Mesendoderm (in vitro differentiated cells): ENCODE measurements around the gene POGZ.
"Not testable (repeated sequence)": the region's sequence is repeated elsewhere in the genome, so short reads cannot be mapped to it uniquely, and the experiment has no call there.

Experiments
- DNase-seq: peaks from one replicate; pipeline ENCODE4 v3.0.0; 2013
- H2AK5ac ChIP-seq: 2 replicates; pipeline ENCODE4 v1.6.1; 2013; ENCODE audit warnings: low read length, inconsistent platforms
- H2BK120ac ChIP-seq: 2 replicates; pipeline ENCODE4 v1.6.1; 2013; ENCODE audit warnings: low read depth, mild to moderate bottlenecking, low read length, moderate library complexity, mixed read lengths
- H2BK15ac ChIP-seq: replicated peaks from 2 replicates; pipeline ENCODE4 v1.6.1; 2013; ENCODE audit warnings: low read depth, mild to moderate bottlenecking, moderate library complexity
- H2BK5ac ChIP-seq: 2 replicates; pipeline ENCODE4 v1.6.1; 2013; ENCODE audit warnings: low read length, inconsistent platforms
- H3K18ac ChIP-seq: 2 replicates; pipeline ENCODE4 v1.6.1; 2013; ENCODE audit warnings: mild to moderate bottlenecking, low read length, mixed read lengths
- H3K23ac ChIP-seq: one replicate; pipeline ENCODE4 v1.6.1; 2013; ENCODE audit warnings: low read length
- H3K27ac ChIP-seq: 2 replicates; pipeline ENCODE4 v1.5.1; 2013; ENCODE audit warnings: low read depth, mild to moderate bottlenecking, inconsistent platforms, low read length, moderate library complexity
- H3K27me3 ChIP-seq: 2 replicates; pipeline ENCODE4 v1.6.1; 2013; ENCODE audit warnings: low read length, control low read depth, mild to moderate bottlenecking, inconsistent platforms; ENCODE audit not compliant: insufficient read depth, poor library complexity
- H3K36me3 ChIP-seq: 2 replicates; pipeline ENCODE4 v1.6.1; 2013; ENCODE audit warnings: low read length, inconsistent platforms; ENCODE audit not compliant: control insufficient read depth, insufficient read depth
- H3K4ac ChIP-seq: one replicate; pipeline ENCODE4 v1.6.1; 2013; ENCODE audit warnings: low read depth, mild to moderate bottlenecking, low read length, moderate library complexity
- H3K4me1 ChIP-seq: 2 replicates; pipeline ENCODE4 v1.6.1; 2013; ENCODE audit warnings: low read depth, low read length, inconsistent platforms; ENCODE audit not compliant: control insufficient read depth
- H3K4me2 ChIP-seq: 2 replicates; pipeline ENCODE4 v1.6.1; 2013; ENCODE audit warnings: low read length
- H3K4me3 ChIP-seq: 2 replicates; pipeline ENCODE4 v1.5.1; 2013; ENCODE audit warnings: mild to moderate bottlenecking, low read length
- H3K56ac ChIP-seq: one replicate; pipeline ENCODE4 v1.6.1; 2013; ENCODE audit warnings: low read length
- H3K79me1 ChIP-seq: 2 replicates; pipeline ENCODE4 v1.6.1; 2013; ENCODE audit warnings: low read length, inconsistent platforms
- H3K79me2 ChIP-seq: 2 replicates; pipeline ENCODE4 v1.6.1; 2013; ENCODE audit warnings: mild to moderate bottlenecking, low read length; ENCODE audit not compliant: control insufficient read depth, insufficient read depth
- H3K9ac ChIP-seq: 2 replicates; pipeline ENCODE4 v1.6.1; 2013; ENCODE audit warnings: low read length, inconsistent platforms
- H4K5ac ChIP-seq: one replicate; pipeline ENCODE4 v1.6.1; 2013; ENCODE audit warnings: low read length
- H4K8ac ChIP-seq: one replicate; pipeline ENCODE4 v1.6.1; 2013; ENCODE audit warnings: low read depth, mild to moderate bottlenecking, control low read depth, low read length, moderate library complexity
- WGBS: extraction: QIAGEN DNeasy Blood & Tissue Kit; methylation state at CpG from one replicate; pipeline ENCODE4 v1.1.7; 2013; ENCODE audit warnings: low lambda C conversion rate, missing lambda C conversion rate; ENCODE audit not compliant: insufficient coverage; ENCODE audit errors: extremely low coverage; 5-methylcytosine and 5-hydroxymethylcytosine counted together

The POGZ gene

DNA sequence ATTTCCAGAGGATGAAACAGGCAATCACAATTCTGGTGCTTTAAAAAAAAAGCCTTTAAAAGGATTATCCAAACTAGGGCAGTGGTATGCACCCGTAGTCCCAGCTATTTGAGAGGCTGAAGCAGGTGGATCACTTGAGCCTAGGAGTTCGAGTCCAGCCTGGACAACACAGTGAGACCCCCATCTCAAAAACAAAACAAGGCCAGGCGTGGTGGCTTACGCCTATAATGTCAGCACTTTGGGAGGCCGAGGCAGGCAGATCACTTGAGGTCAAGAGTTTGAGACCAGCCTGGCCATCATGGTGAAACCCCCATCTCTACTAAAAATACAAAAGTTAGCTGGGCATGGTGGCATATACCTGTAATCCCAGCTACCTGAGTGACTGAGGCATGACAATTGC, 25.5 kb downstream of the POGZ start:
- not testable (repeated sequence) for DNase-seq, H2BK15ac ChIP-seq, H2AK5ac ChIP-seq, H2BK120ac ChIP-seq, H3K36me3 ChIP-seq, H3K27me3 ChIP-seq, H4K5ac ChIP-seq, H3K4me1 ChIP-seq, H3K79me1 ChIP-seq, H3K27ac ChIP-seq, H3K4me3 ChIP-seq, H4K8ac ChIP-seq, H3K23ac ChIP-seq, H3K4me2 ChIP-seq, H3K56ac ChIP-seq, H3K9ac ChIP-seq, H3K18ac ChIP-seq, H3K4ac ChIP-seq, H2BK5ac ChIP-seq
- H3K79me2 ChIP-seq = peaks cover 28% of the 10 kb centered on the region
- WGBS = no CpG with 5 or more reads among the region's 5 CpGs

DNA sequence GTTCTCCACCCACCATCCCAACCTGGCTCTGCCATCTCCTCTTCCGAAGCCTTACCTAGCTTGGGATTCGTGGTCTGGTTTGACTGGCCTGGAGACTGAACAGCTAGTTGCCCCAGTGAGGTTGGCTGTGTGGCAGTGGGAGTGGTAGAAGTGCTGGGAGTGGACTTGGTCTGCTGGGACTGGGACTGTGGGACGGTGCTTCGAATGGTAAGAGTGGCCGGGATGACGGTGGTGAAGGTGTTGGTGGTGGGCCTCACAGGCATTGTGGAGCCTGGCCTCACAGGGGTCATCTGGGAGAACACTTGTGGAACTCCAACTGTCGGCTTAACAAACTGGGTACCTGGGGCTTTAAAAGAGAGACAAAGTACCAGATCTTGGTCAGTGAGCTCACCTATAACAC, 31.2 kb downstream of the POGZ start:
- no peak overlapping the region for H2BK5ac ChIP-seq
- no peak overlapping the region for H4K5ac ChIP-seq
- peak overlapping the region; percentile 60 for H3K27ac ChIP-seq
- no peak overlapping the region for H3K23ac ChIP-seq
- peaks cover 7% of the 10 kb centered on the region for H3K79me1 ChIP-seq
- H2AK5ac ChIP-seq = no peak overlapping the region
- no peak overlapping the region for H3K4me3 ChIP-seq
- no peak overlapping the region for H3K4ac ChIP-seq
- H3K56ac ChIP-seq = no peak overlapping the region
- H3K18ac ChIP-seq = no peak overlapping the region
- WGBS = no CpG with 5 or more reads among the region's 7 CpGs
- H3K36me3 ChIP-seq = peaks cover 11% of the 10 kb centered on the region
- H4K8ac ChIP-seq = no peak overlapping the region
- H3K4me1 ChIP-seq = no peaks in the 10 kb centered on the region
- peaks cover 5% of the 10 kb centered on the region for H3K79me2 ChIP-seq
- no peaks in the 10 kb centered on the region for H3K27me3 ChIP-seq
- DNase-seq = no peak
- no peak overlapping the region for H3K4me2 ChIP-seq
- no peak overlapping the region for H3K9ac ChIP-seq
- H2BK15ac ChIP-seq = no peak overlapping the region
- H2BK120ac ChIP-seq = no peak overlapping the region

DNA sequence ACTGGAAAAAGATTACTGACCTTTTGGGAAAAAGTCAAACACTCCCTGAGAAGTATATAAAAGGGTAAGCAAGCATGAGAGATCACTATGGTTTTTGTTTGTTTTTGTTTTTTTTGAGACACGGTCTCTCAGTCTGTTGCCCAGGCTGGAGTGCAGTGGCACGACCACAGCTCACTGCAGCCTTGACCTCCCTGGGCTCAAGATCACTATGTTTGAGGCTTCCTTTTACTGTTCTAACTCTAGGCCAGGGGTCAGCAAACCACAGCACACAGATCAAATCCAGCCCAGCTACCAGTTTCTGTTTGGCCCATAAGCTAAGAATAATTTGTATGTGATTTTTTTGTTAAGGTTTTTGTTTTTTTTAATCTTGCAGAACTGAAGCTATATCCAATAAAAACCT, 34.2 kb downstream of the POGZ start:
- WGBS = no CpG with 5 or more reads among the region's 2 CpGs
- no peak overlapping the region for H3K4me3 ChIP-seq
- no peak overlapping the region for H2BK15ac ChIP-seq
- H4K8ac ChIP-seq = no peak overlapping the region
- H2AK5ac ChIP-seq = no peak overlapping the region
- H3K79me1 ChIP-seq = peaks cover 6% of the 10 kb centered on the region
- DNase-seq = no peak
- no peaks in the 10 kb centered on the region for H3K79me2 ChIP-seq
- peaks cover 11% of the 10 kb centered on the region for H3K36me3 ChIP-seq
- no peak overlapping the region for H3K4ac ChIP-seq
- no peak overlapping the region for H4K5ac ChIP-seq
- no peak overlapping the region for H2BK120ac ChIP-seq
- no peaks in the 10 kb centered on the region for H3K27me3 ChIP-seq
- H3K9ac ChIP-seq = no peak overlapping the region
- no peaks in the 10 kb centered on the region for H3K4me1 ChIP-seq
- H3K4me2 ChIP-seq = no peak overlapping the region
- H3K23ac ChIP-seq = no peak overlapping the region
- H3K56ac ChIP-seq = no peak overlapping the region
- H3K27ac ChIP-seq = no peak overlapping the region
- H3K18ac ChIP-seq = no peak overlapping the region
- H2BK5ac ChIP-seq = no peak overlapping the region

DNA sequence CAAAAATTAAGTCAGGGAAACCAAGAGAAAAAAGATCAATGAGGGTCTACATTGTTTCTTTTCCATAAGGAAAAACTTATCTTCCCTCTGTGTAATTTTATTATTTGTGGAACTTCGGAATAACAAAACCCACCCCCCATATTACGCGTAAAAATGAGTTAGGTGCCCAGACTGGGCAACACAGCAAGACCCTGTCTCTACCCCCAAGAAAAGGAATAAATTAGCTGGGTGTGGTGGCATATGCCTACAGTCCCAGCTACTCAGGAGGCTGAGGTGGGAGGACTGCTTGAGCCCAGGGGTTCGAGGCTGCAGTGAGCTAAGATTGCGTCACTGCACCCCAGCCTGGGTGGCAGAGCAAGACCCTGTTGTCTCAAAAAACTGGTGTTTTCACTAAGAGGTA, 39.5 kb downstream of the POGZ start:
- no peak overlapping the region for H3K4me3 ChIP-seq
- no peaks in the 10 kb centered on the region for H3K79me2 ChIP-seq
- peaks cover 4% of the 10 kb centered on the region for H3K36me3 ChIP-seq

DNA sequence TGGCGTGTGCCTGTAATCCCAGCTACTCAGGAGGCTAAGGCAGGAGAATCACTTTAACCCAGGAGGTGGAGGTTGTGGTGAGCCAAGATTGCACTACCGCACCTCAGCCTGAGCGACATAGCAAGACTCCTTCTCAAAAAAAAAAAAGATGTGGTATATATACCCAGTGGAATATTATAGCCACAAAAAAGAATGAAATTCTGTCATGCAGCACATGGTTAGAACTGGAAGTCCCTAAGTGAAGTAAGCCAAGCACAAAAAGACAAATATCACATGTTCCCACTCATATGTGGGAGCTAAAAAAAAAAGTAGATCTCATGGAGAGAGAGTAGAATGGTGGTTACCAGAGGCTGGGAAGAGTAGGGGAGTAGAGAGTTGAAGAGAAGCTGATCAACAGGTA, 41.2 kb downstream of the POGZ start:
- H3K4ac ChIP-seq = no peak overlapping the region
- no peak overlapping the region for H3K27ac ChIP-seq
- H2BK120ac ChIP-seq = no peak overlapping the region
- DNase-seq = no peak
- no peaks in the 10 kb centered on the region for H3K4me1 ChIP-seq
- H3K4me2 ChIP-seq = no peak overlapping the region
- no peak overlapping the region for H3K18ac ChIP-seq
- no peaks in the 10 kb centered on the region for H3K79me1 ChIP-seq
- no CpG with 5 or more reads among the region's 3 CpGs for WGBS
- no peaks in the 10 kb centered on the region for H3K27me3 ChIP-seq
- H4K8ac ChIP-seq = no peak overlapping the region
- no peak overlapping the region for H4K5ac ChIP-seq
- no peak overlapping the region for H2BK15ac ChIP-seq
- H3K79me2 ChIP-seq = no peaks in the 10 kb centered on the region
- peaks cover 1% of the 10 kb centered on the region for H3K36me3 ChIP-seq
- H2BK5ac ChIP-seq = no peak overlapping the region
- no peak overlapping the region for H3K9ac ChIP-seq
- H3K56ac ChIP-seq = no peak overlapping the region
- H3K4me3 ChIP-seq = no peak overlapping the region
- no peak overlapping the region for H3K23ac ChIP-seq
- no peak overlapping the region for H2AK5ac ChIP-seq

More for the DNA sequence above, 39.5 kb downstream of the POGZ start:
- Histone ChIP-seq H4K8ac (no peak overlapping the region), H3K23ac (no peak overlapping the region), H3K79me1 (no peaks in the 10 kb centered on the region), H3K56ac (no peak overlapping the region), H3K27ac (no peak overlapping the region), H2BK120ac (no peak overlapping the region), H3K27me3 (no peaks in the 10 kb centered on the region), H3K4ac (no peak overlapping the region), H3K4me2 (no peak overlapping the region), H2AK5ac (no peak overlapping the region), H2BK15ac (no peak overlapping the region), H4K5ac (no peak overlapping the region), H3K9ac (no peak overlapping the region), H2BK5ac (no peak overlapping the region), H3K18ac (no peak overlapping the region), H3K4me1 (no peaks in the 10 kb centered on the region)
- no peak for DNase-seq
- no CpG with 5 or more reads among the region's 5 CpGs for WGBS

DNA sequence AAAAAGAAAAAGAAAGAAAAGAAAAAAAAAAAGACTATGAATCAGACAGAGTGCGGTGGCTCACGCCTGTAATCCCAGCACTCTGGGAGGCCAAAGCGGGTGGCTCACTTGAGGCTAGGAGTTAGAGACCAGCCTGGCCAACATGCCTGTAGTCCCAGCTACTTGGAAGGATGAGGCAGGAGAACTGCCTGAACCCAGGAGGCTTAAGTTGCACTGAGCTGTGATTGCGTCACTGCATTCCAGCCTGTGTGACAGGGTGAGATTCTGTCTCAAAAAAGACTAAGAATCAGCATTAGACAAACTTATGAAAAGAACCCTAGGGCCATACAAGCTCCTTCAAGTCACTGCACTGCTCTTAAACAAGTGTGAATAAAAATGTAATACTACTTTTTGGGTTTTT, 43.1 kb downstream of the POGZ start:
- Histone ChIP-seq H3K23ac (no peak overlapping the region), H2BK120ac (no peak overlapping the region), H3K4me2 (no peak overlapping the region), H3K56ac (no peak overlapping the region), H3K27me3 (no peaks in the 10 kb centered on the region), H2AK5ac (no peak overlapping the region), H3K36me3 (peaks cover 1% of the 10 kb centered on the region), H3K4me1 (no peaks in the 10 kb centered on the region), H3K18ac (no peak overlapping the region), H3K9ac (no peak overlapping the region), H3K4ac (no peak overlapping the region), H4K8ac (no peak overlapping the region), H3K79me1 (no peaks in the 10 kb centered on the region), H2BK15ac (no peak overlapping the region), H4K5ac (no peak overlapping the region), H2BK5ac (no peak overlapping the region), H3K79me2 (no peaks in the 10 kb centered on the region), H3K4me3 (no peak overlapping the region), H3K27ac (no peak overlapping the region)
- WGBS = no CpG with 5 or more reads among the region's 4 CpGs
- DNase-seq = peak; percentile 58
